Mucosa of descending colon (tissue), 3 donors: ENCODE measurements around the gene DPP7. TPM values are rescaled to one million over a fixed set of nuclear protein-coding genes. Genes with fewer than 3 reads are reported as not detected.
A peak's percentile ranks its signal among the peaks of the same experiment; 100 is the strongest.
"Not testable (repeated sequence)": the region's sequence is repeated elsewhere in the genome, so short reads cannot be mapped to it uniquely, and the experiment has no call there.

Experiments
- ATAC-seq: fragments of 200-7000 bp; cut with Tn5 transposase; one replicate; pipeline ENCODE4 v1.9.1; 2020; ENCODE audit warnings: mild to moderate bottlenecking, moderate library complexity
- DNase-seq, 3 donors: peaks; one replicate each; pipeline ENCODE4 v3.0.0-alpha.2; 2020
- H3K36me3 ChIP-seq: fragments of 200-600 bp; one replicate; pipeline ENCODE4 v1.8.0; 2021; ENCODE audit warnings: low read depth, mild to moderate bottlenecking
- H3K4me1 ChIP-seq: fragments of 200-600 bp; one replicate; pipeline ENCODE4 v1.8.0; 2021; ENCODE audit warnings: low read depth, mild to moderate bottlenecking
- H3K4me3 ChIP-seq: fragments of 200-600 bp; one replicate; pipeline ENCODE4 v1.8.0; 2021; ENCODE audit warnings: mild to moderate bottlenecking
- H3K9me3 ChIP-seq: fragments of 200-600 bp; one replicate; pipeline ENCODE4 v1.8.0; 2021; ENCODE audit warnings: mild to moderate bottlenecking
- CTCF ChIP-seq: fragments of 200-600 bp; IDR thresholded peaks from one replicate; pipeline ENCODE4 v1.8.0; 2022; ENCODE audit warnings: antibody characterized with exemption, mild to moderate bottlenecking
- intact Hi-C, 2 donors: fragments of 100-400 bp; cut with DNase I in 1 of 2; cut with micrococcal nuclease in 1 of 2; formaldehyde crosslinking; loops; one replicate each; pipeline versions ENCODE4 v1.11.0 to v1.11.1; 2022; cut with DNase I, micrococcal nuclease
- total RNA-seq, 3 donors: library from RNA; stranded (reverse); fragmentation: NEBNext Ultra II Directional in 2 of 3; extraction: Animal tissue kit (Norgen Biotek cat#: 25700) in 2 of 3; gene quantifications; one replicate each; pipeline versions ENCODE4 v1.2.1 to v1.2.4, GENCODE V29; 2021 to 2023
- donor health status: DM: no; HTN: no; CAD: no; lungs with moderate emphysema.
- donor health status: DM: no; HTN: no; CAD: no.
- donor health status: DM: no; HTN: yes; CAD: no.

DPP7 gene
- total RNA-seq, 3 donors from 2014 or later = 47.0 to 114 (median 51.5) TPM

- H3K4me1 ChIP-seq = no peaks in the 10 kb centered on the region
- DNase-seq (no peak), ATAC-seq (no peak)
- H3K4me3 ChIP-seq = no peak overlapping the region
- TF ChIP-seq CTCF = no peak
- H3K36me3 ChIP-seq = no peaks in the 10 kb centered on the region
- H3K9me3 ChIP-seq = no peaks in the 10 kb centered on the region
- intact Hi-C loops = no loop called here
Observed at GRCh38 chr9:137136881-137137607, 22.5 kb upstream of the DPP7 start.

- Histone ChIP-seq H3K4me1 (no peaks in the 10 kb centered on the region), H3K9me3 (no peaks in the 10 kb centered on the region), H3K36me3 (no peaks in the 10 kb centered on the region), H3K4me3 (no peak overlapping the region)
- intact Hi-C loops = no loop called here
- ATAC-seq (peak; percentile 82), DNase-seq (peak in 2 of 3 donors; percentile 53 to 65)
- no peak for TF ChIP-seq CTCF
Observed at GRCh38 chr9:137136261-137136880, 21.8 kb upstream of the DPP7 start.

GRCh38 chr9:137135154-137135553 is 20.6 kb upstream of the DPP7 start:
- H3K4me1 ChIP-seq, H3K36me3 ChIP-seq, H3K4me3 ChIP-seq, intact Hi-C loops, DNase-seq, H3K9me3 ChIP-seq, ATAC-seq: not testable (repeated sequence)

- DNase-seq = no peak
- no peak for TF ChIP-seq CTCF
- intact Hi-C loops = no loop called here
Observed at GRCh38 chr9:137134191-137134590, 19.7 kb upstream of the DPP7 start.

GRCh38 chr9:137130176-137130755 is 15.7 kb upstream of the DPP7 start:
- peak overlapping the region; percentile 27 for H3K4me3 ChIP-seq
- DNase-seq (no peak), ATAC-seq (no peak)
- no peak for TF ChIP-seq CTCF
- intact Hi-C loops = no loop called here
- no peaks in the 10 kb centered on the region for H3K9me3 ChIP-seq
- no peaks in the 10 kb centered on the region for H3K36me3 ChIP-seq
- H3K4me1 ChIP-seq = peaks cover 25% of the 10 kb centered on the region

More at GRCh38 chr9:137134191-137134590, 19.7 kb upstream of the DPP7 start:
- ATAC-seq = no peak
- Histone ChIP-seq H3K4me1 (peaks cover 7% of the 10 kb centered on the region), H3K36me3 (no peaks in the 10 kb centered on the region), H3K4me3 (no peak overlapping the region), H3K9me3 (no peaks in the 10 kb centered on the region)
